ENCODE measurements around the gene PXN.
A peak's percentile ranks its signal among the peaks of the same experiment; 100 is the strongest.
"Not testable (repeated sequence)": the region's sequence is repeated elsewhere in the genome, so short reads cannot be mapped to it uniquely, and the experiment has no call there.

Gene PXN

GRCh38 chr12:120194534-120195395 lies 70.8 kb downstream of the PXN start, which contains the start of gene GCN1:
GCN1 (minus strand) TSS chr12:120194715; CDS start chr12:120194697, 18 bp downstream.
- no peak for TF ChIP-seq CTCF (IDR thresholded peaks at IDR 0.05; ENCODE audit: insufficient read depth, low read length, missing control alignments)
- DNase-seq (ENCODE audit: low read depth, low spot score) = no peak
- ChIA-PET POLR2A (interaction anchor here (0.6 to 8.0 kb wide), 2 partner anchors 34 to 97 kb away, joined by 3 to 139 read pairs; partner anchors contain the start of genes RNU4-1 and RNU4-2), CTCF (interaction anchor here (16.5 kb wide), 1 partner anchor 30 kb away, joined by 280 read pairs; no protein-coding TSS in a partner anchor)
- H3K4me3 ChIP-seq (ENCODE audit: low read depth, low read length) = peak within 1 kb of the TSS; percentile 84

GRCh38 chr12:120194226-120194533 lies 71.3 kb downstream of the PXN start:
- DNase-seq (ENCODE audit: low read depth, low spot score) = no peak
- H3K4me3 ChIP-seq (ENCODE audit: low read depth, low read length) = peak overlapping the region; percentile 84
- no peak for TF ChIP-seq CTCF (IDR thresholded peaks at IDR 0.05; ENCODE audit: insufficient read depth, low read length, missing control alignments)
- POLR2A ChIA-PET = interaction anchor here (0.6 kb wide), 1 partner anchor 33 kb away, joined by 3 read pairs; no protein-coding TSS in a partner anchor
- CTCF ChIA-PET = no interaction called here

GRCh38 chr12:120193286-120193685 lies 72.2 kb downstream of the PXN start:
- peak overlapping the region; percentile 84 for H3K4me3 ChIP-seq (ENCODE audit: low read depth, low read length)
- POLR2A ChIA-PET; DNase-seq (ENCODE audit: low read depth, low spot score): not testable (repeated sequence)
- CTCF ChIA-PET = interaction anchor here (0.9 kb wide), 1 partner anchor 73 kb away, joined by 3 read pairs; no protein-coding TSS in a partner anchor

GRCh38 chr12:120190985-120191480 lies 74.5 kb downstream of the PXN start:
- CTCF ChIA-PET = interaction anchor here (1.0 to 1.8 kb wide), 3 partner anchors 11 to 67 kb away, joined by 3 to 10 read pairs (median 5); partner anchors contain the start of gene RPLP0
- DNase-seq (ENCODE audit: low read depth, low spot score) = no peak
- POLR2A ChIA-PET = interaction anchor here (1.3 kb wide), 1 partner anchor 10 kb away, joined by 6 read pairs; the partner anchor contains the start of gene RPLP0
- no peak overlapping the region for H3K4me3 ChIP-seq (ENCODE audit: low read depth, low read length)
- TF ChIP-seq CTCF (IDR thresholded peaks at IDR 0.05; ENCODE audit: insufficient read depth, low read length, missing control alignments) = no peak

- no peak overlapping the region for H3K4me3 ChIP-seq (ENCODE audit: low read depth, low read length)
- no peak for TF ChIP-seq CTCF (IDR thresholded peaks at IDR 0.05; ENCODE audit: insufficient read depth, low read length, missing control alignments)
- ChIA-PET POLR2A (interaction anchor here (1.0 to 1.3 kb wide), 2 partner anchors 11 kb away, joined by 3 to 6 read pairs; partner anchors contain the start of gene RPLP0), CTCF (no interaction called here)
- no peak for DNase-seq (ENCODE audit: low read depth, low spot score)
These were observed 75.1 kb downstream of the PXN start for GRCh38 chr12:120190386-120190785.

- DNase-seq (ENCODE audit: low read depth, low spot score) = no peak
- ChIA-PET CTCF (no interaction called here), POLR2A (interaction anchor here (0.6 kb wide), 1 partner anchor 11 kb away, joined by 3 read pairs; no protein-coding TSS in a partner anchor)
- H3K4me3 ChIP-seq (ENCODE audit: low read depth, low read length) = no peak overlapping the region
- TF ChIP-seq CTCF (IDR thresholded peaks at IDR 0.05; ENCODE audit: insufficient read depth, low read length, missing control alignments) = no peak
These were observed 78.9 kb downstream of the PXN start for GRCh38 chr12:120186654-120187053.
